AG20443 (cell line): ENCODE measurements around the gene ZNF777.
"Not testable (repeated sequence)": the region's sequence is repeated elsewhere in the genome, so short reads cannot be mapped to it uniquely, and the experiment has no call there.

Experiments
- DNase-seq: peaks from one replicate; pipeline ENCODE4 v3.0.0; 2012; ENCODE audit warnings: low spot score, mixed read lengths

The ZNF777 gene

DNA sequence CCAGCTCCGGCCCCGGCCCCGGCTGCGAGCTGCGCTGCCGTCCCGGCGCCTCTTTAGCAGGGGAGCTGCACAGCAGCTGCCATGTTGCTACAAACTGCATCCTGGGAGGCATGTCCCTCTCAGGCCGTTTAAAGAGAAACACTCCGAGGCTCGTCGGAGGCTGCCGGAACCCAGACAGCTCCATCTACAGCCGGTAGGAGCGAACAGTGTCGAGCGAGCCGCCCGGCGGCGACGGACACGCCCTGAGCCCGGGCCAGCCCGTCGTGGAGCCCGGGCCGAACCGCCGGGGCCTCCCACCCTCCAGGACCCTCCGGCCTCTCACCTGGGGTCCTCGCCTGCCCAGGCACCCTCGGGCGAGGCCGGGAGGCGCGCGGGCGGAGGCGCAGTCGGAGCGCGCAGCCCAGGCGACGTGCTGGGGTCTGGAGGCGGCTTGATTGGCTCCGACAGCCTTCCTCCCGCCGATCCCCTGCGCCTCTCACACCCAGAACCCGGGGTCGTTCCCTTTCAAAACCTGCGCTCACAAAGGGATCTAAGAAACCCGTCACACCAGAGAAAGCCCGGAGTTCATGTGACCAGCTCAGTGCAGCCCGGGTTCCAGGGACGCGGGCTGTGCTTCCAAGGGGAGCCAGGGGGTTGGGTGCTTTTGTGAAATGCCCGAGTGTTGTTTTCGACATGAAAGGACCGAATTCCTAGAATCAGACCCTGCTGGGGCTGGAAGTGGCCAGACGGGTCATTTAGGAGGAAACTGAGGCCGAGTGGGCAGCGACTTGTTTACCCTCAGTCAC, at the start of gene ZNF777:
ZNF777 (minus strand) TSS at position 570 of the 785 bp plus-strand sequence. CDS start 5,040 bp downstream, outside the sequence.
- DNase-seq: peak; percentile 97

DNA sequence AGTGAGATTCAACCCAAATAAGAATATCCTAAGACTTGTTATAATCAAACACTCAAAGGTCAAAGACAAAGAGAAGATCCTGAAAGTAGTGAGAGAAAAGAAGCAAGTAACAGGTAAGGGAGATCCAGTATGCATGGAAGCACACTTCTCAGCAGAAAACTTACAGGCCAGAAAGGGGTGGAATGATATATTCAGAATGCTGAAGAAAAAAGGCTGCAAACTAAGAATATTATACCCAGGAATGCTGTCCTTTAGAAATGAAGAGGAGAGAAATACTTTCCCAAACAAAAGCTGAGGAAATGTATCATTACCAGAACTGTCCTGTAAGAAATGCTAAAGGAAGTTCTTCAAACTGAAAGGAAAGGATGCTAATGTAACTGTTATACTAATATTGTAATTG, 49.4 kb upstream of the ZNF777 start:
- no peak for DNase-seq

DNA sequence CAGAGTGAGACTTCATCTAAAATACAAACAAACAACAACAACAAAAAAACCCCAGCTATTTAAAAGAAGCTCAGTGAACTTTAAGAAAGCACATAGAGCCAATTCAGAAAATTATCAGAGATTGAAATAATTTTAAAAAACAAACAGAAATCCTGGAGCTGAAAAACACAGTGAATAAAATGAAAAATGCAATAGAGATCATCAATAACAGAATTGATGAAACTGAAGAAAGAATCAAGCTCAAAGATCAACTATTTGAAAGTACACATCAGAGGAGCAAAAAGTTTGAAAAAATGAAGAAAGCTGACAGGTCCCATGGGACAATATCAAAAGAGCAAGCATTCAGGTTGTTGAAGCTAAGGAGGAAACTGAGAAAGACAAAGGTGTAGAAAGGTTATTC, 48.9 kb upstream of the ZNF777 start:
- DNase-seq: no peak

DNA sequence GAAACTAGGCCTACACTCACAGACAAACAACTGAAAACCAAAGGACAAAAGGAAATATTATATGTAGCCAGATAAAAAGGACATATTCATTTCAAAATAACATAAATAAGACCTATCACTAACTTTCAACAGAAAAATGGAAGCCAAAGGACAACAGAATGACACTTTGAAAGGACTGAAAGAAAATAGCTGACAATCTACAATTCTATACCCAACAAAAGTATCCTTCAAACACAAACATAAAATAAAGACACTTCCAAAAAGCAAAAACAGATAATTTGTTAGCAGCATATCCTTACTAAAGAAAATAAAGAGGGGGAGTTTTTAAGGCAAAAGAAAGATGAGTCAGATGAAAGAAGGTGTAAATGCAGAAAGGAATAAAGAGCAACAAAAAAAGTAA, 44.7 kb upstream of the ZNF777 start:
- no peak for DNase-seq

DNA sequence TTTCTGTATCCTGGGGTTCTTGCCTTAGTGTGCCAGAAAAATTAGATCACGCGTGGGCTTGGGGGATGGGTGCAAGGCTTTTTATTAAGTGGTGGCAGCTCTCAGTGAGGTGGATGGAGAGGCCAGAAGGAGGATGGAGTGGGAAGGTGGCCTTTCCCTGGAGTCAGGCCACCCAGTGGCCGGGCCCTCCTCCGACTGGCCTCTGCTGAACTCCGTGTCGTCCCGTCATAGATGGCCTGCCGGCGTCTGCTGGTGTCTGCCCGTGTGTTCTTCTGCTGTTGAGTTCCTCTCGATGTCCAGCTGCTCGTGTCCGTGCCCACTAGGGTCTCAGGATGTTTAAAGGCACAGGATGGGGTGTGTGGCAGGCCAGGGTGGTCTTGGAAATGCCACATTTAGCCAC, 40.8 kb upstream of the ZNF777 start:
- DNase-seq: no peak

DNA sequence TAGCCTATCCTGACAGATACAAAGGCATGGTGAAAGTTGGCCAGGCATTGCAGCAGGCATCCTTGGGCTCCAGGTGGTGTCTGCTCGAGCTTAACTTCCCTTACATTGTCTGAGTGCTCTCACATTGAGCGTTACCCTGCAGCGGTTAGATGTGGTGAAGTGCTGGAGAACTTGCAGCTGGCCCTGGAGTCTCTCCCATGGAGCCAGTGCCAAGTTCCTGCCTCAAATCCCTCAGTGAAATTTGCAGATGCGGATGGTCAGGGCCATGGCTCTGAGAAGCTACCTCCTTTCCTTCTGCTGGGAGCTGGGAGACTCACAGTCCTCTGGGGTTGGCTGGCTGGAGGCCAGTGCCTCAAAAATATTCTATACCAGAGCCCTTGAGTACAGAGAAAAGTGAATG, 40.0 kb upstream of the ZNF777 start:
- DNase-seq: no peak

DNA sequence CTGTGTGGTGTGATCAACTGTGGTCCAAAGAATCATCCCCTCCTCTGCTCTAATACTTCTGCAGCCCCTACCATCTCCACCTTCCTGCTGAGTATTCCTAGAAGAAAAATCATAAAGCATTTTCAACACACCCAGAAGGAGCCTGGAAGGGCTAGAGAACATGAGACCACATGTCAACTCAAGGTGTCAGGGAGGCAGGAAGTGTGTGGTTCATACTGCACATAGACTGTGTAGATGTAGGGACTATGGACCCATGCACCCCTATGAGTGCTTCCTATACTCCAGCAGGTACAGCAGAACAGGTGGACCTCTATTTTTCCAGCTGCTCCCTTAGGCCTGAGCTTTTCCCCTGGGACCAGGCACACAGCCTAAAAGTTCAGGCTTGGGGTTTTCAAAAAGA, 39.3 kb upstream of the ZNF777 start:
- no peak for DNase-seq

DNA sequence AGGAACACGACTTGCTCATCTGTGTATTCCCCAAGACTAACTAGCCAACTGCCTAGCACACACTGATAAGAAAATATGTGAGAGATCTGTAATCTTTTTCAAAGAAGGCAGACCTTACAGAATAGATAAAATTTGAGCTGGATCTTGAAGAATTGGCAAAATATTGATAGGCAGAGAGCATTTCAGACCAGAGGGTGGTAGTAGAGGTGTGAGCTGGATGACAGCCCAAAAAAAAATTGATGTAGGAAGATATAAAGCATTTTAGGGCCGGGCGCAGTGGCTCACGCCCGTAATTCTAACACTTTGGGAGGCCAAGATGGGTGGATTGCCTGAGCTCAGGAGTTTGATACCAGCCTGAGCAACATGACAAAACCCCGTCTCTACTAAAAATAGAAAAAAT, 37.9 kb upstream of the ZNF777 start:
- no peak for DNase-seq

DNA sequence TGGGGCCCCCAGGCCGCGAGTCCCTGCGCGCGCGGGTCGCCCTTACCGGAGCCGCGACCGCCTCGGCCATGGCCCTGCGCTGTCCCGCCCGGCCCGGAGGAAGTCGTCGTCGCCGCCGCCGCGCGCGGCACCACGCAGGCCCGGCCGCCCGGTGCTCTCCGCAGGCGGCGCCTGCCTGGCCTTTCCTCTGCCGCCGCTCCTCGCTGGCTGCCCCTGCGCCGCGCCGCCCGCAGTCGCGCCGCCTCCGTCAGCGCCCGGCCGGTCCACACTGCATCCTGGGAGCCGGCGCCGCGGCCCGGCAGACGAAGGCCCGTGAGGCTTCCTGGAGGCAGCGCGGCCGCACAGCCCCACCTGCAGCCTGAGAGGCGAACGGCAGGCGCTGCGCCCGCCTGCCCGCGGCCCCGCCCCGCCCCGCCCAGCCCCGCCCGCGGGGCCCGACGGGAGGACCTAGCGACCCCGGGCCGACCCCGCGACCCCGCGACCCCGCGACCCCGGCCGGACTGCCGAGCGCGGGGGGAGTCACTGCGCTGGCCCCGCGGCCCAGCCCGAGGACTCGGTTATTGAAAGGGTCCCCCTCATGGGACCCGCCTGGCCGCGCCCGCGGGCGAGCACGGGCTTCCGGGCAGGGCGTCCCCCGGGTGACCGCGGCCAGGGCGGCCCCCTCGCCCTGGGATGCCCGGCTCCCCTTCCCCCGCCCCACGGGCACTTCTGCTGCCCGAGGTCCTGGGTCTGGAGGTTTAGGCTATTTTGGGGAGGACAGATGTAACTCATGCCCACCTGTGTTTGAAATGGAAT, 36.8 kb upstream of the ZNF777 start, which contains the start of gene ZNF746:
ZNF746 (minus strand) TSS at position 343 of the 795 bp plus-strand sequence; CDS start at position 70, 273 bp downstream.
- DNase-seq: peak; percentile 98

DNA sequence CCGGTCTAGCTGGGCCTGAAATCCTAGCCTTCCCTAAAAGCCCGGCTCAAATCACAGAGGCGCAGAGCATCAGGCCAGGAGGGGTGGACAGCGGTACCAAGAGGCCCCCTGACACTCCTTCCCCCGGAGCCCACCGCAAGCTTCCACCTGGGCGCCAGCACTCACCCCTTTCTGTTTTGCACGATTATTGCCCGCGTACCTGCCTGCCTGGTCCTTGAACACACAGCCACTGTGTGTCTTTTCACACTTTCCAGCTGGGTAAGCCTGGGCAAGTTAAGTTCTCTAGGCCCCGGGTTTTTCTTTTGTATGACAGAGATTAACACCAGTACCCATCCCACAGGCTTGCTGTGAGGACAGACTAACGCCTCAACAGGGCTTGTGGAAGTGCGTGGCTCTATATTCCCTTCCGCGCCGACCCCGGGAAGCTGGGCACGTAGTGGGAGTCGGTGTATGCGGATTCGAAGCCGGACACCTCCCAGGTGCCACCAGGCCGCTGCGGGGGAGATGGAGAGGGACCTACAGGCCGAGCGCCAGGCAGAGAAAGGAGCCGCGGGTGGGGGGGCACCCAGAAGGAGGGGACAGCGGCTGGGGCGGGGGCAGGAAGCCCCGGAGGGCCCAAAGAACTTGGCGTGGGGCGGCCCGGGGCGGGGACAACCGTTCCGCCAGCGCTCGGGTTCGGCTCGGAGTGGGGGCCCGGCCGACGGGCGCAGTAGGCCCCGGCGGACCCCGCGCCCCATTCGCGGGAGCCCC, 36.0 kb upstream of the ZNF777 start:
- DNase-seq: peak; percentile 67

DNA sequence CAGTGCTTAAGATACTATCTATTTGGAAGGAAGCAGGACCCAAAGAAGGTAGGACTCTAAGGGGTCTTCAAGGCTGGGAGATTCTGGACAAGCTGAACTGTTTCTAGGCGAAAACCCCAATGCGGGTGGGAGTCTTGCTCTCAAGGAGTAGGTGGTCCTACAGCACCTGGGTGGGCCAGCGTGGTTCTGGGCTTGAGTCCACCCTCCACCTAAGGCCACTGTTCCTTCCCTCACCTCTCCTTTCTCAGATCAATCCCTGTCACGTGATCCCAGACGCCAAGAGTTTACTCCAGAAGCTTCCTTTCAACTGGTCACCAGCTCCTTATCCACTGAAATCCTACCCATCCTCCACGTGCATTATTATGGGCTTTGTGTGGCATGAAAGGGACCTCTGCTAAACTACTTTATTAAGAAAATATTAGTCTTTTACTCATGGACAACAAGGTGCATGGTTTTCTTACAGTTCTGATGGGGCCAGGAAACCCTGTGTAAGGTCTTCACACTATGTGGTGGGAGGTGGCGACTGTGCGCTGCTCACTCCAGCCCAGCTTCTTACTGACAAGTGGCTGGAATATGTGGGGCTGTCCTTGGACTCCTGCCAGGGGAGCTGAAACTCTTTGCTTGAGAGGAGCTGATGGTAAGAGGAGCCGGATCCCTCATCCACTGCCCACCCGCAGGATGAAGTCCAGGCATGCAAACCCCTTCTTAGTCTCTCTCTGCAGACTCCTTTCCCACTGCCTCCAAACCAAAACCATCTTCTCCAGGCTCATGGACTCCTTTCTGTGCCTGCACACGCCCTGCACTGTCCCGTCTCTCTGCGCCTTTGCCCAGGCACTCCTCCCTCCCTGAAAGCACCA, 35.2 kb upstream of the ZNF777 start:
- peak; percentile 35 for DNase-seq

DNA sequence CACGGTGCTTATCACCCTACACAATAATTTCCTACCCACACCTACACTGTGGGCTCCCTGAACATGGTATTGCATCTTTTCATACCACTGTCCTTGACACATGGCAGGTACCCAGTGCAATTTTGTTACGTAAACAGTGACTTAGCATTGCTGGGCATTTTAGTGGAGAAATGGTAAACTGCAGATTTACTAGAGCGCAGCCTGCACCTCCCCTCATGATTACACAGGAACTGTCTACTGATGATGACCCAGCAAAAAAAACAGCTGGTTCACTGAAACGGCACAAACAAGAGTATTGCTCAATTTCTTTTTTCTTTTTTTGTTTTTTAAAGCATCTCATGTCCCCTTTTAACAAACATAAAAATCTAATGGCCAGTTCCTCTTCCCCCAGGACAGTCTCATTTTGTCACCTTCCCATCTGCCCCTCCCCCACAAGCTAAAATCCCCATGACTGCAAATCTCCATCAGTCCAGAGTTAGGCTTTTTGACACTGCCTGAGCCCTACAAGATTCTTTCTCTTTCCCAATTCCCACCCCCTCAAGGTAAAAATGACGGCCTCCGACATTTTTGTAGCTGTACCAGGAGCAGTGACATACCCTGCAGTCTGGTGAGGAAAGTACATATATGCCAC, 34.0 kb upstream of the ZNF777 start:
- no peak for DNase-seq

DNA sequence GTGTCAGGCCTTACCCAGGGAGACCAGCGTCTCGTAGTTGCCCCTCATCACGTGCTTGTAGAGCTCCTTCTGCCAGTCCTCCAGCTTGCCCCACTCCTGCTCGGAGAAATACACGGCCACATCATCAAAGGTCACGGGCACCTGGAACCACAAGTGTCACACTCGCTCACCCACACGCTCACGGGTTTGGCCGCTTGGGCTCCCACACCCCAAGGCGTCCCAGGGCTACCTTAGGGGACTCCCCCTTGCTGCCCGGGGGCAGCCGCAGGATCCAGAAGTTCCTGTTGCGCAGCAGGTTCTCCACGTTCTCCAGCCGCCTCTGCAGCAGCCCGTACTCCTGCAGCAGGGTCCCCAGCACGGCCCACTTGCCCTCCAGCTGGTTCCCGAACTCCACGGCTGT, 33.1 kb upstream of the ZNF777 start:
- DNase-seq: not testable (repeated sequence)

DNA sequence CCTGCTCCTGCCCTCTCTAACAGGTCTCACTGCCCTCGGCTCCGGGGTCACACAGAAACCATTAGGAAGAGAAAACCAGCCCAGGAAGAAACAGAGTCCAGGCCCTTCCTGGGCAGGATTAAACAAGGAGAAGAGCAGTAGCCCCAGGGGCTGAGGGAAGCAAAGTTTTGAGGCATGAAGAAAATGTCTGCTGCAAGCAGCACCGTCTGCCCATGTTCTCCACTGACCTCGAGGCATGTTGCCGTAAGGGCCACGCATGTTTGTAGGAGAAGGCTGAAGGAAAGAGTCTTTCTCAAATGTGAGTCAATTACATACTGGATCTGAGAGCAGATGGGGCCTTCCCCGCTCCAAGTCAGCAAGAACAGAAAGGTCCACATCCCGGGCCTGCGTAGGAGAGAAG, 32.5 kb upstream of the ZNF777 start:
- DNase-seq: no peak

DNA sequence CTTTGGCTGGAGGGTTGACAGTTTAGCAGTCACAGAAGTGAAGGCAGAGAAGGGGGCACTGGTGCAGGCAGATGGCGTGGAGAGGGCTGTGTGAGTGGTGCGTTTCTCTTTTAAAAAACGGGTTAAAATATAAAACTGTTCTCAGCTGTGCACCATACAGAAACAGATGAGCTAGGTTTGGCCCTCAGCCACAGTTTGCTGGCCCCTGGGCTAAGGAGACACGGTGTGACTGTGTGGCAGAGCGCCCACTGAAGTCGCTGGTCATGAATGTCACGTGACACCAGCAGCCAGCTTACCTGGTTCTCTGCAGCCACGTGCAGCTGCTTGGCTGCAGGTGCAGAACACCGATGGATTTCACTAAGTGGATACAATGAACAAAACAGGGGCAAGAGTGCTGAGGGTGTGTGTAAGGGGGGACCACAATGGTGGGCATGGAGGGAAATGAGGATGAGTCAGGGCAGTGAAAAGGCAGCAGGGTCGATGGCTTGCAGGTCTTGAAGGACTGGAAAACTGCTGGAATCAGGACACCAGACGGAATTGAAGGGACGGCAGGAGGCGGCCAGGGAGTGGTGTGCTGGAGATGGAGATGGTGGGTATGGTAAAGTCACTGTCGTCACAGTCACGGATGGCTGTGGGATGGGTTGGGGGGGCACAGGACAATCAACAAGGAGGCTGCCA, 29.4 kb upstream of the ZNF777 start:
- DNase-seq: no peak

DNA sequence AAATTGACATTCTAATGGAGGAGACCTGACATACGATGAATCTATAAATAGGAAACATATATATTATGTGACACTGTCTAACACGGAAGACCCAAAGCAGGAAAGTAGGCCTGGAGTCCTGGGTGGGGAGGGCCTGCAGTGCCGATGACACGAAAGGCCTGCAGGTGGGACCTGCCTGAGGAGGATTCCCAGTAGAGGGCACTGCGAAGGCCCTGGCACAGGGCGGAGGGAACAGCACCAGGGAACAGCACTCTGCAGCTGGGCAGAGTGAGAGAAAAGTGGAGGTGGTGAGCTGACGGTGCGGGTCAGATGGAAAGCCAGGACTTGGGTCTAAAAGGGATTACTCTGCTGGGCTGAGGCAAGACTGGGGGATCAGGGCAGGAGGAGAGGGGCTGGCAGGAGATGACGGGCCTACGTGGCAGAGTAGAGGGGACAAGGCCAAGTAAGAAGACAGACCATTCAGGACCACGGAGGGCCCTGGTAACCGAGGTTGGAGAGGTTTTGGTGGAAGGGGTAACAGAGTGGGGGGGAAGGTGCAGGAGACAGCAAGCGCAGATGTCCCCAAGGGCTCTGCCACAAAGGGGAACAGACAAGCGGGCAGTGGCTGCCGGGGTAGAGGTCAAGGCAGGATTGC, 28.6 kb upstream of the ZNF777 start:
- DNase-seq: no peak

DNA sequence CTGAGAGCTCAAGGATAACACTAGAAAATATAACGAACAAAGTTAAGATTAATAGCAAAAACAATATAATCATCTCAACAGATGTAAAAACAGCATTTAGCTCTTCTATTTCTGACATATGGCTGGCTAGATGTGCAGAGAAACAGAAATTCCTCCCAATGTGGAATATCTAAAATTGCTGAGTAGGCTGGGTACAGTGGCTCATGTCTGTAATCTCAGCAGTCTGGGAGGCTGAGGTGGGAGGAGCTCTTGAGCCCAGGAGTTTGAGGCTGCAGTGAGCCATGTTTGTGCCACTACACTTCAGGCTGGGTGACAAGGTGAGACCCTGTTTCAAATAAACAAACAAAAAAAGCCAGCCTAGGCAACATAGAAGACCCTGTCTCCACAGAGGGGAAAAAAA, 18.7 kb upstream of the ZNF777 start:
- no peak for DNase-seq

DNA sequence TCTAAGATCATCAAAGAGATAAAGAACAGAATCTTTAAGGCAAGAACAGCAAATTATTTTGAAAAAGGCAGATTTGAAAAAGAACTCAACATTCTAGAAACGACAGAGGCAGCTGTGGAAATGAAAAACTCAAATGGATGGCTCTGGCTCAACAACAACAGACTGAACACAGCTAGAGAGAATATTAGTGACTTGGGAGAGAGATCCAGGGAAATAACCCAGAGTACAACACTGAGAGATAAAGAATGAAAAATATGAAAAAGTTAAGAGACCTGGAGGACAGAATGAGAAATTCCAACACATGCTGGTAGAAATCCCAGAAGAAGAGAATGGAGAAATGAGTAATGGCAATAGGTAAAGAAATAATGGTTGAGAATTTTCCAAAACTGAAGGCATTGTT, 17.9 kb upstream of the ZNF777 start:
- DNase-seq: no peak

DNA sequence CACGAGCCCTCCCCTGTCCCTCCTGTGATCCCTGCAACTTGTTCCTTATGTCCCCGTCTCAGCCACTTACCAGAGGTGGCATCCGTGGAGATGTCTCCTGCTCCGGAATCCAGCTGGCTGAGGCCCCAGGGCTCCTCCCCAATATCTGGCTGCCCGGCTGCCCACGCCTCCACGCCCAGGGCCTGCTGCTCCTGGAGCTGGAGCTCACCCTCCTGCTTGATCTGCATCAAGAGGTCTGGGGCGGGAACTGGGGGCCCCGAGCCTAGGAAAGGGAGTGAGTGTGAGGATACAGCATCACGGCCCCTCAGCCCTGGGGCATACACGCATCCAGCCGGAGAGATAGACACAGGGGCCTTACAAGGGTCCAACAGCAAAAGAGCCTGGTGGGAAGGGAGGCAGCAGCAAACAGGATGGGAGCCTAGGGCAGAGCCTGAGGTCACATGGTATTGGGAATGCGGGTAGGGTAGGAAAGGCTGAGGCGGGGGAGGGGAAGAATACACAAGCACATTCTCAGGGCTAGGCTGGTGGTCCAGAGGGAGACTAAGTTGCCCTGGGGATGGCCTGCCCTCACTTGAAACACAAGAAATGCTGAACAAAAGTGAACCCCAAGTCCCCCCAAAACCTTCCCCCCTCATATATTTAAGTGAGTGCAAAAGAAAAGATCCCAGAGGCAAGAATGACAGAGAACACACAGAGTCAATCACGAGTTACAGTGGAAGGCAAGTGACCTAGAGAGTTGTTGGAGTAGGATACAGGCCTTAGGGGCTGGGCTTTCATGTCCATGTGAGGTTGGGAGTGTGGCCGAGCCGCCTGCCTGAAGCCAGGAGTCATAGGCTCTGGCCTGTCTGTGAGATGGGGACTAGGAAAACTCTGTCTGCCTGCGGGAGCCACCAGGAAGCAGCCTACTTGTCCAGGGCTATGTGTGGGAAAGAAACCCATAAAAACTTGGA, 16.9 kb upstream of the ZNF777 start:
- DNase-seq: no peak
